GM19455 (cell line): ENCODE results near the gene ISOC2.
"Not testable (repeated sequence)": the region's sequence is repeated elsewhere in the genome, so short reads cannot be mapped to it uniquely, and the experiment has no call there.

Experiments used
- ATAC-seq: cut with Tn5 transposase; IDR thresholded peaks from one replicate; pipeline ENCODE4 v1.9.1; 2021; ENCODE audit not compliant: unreplicated experiment

Gene ISOC2

DNA sequence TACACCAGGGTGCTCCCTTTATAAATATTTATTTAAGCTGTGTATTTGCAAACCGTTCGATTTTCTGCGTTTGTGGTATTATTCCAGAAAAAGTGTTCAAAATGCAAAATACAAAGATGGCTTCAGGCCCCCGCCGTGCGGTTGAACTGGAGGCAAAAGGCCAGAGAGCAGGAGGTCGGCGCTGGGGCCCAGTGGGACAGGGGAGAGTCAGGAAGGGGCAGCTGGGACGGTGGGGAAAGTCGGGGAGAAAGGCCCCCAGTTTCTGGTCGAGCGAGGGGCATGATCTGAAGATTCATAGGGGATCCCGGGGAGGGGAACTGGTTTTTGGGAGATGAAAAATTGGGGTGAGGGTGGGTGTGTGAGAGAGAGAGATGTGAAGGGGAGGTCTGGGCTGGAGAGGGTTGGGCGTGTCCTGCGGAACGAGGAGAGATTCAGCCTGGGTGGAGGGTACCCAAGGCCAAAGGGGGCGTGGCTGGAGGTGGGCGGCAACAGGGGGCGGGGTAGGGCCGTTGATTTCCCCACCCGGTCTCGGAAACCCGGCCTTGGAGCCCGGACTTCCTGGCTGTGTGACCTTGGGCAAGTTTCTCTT, 678 bp downstream of the ISOC2 start:
- no peak for ATAC-seq

DNA sequence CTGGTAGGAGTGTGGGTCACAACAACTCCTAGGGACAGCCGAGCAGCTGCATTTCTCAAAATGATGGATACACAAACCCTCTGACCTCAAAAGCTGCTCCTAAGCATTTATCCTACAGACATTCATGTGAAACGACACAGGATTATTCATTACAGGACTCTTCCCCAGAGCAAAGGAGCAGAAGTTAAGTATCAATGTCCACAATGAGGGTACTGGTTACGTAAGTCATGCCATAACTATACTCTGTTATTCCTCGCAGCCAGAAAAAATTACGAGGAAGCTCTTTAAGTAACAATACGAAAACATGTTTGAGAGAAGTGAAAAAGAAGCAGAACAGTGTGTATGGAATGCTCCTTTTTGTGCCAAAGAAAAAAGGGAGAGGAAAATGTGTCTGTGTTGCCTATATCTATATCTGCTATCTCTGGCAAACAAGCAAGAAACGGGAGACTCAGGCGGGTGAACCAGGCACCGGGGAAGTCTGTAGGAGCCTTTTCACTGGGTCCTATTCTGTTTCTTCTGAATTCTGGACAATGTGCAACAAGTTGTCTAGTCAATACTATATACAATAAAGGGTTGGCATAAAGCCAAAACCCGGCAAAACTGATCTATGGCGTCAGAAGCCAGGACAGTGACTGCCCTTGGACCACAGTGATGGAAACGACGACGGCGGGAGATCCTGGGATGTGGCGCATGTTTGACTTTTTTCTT, 1.3 kb downstream of the ISOC2 start:
- no peak for ATAC-seq

- ATAC-seq = no peak
Observed at GRCh38 chr19:55459551-55459949, 1.9 kb downstream of the ISOC2 start.

DNA sequence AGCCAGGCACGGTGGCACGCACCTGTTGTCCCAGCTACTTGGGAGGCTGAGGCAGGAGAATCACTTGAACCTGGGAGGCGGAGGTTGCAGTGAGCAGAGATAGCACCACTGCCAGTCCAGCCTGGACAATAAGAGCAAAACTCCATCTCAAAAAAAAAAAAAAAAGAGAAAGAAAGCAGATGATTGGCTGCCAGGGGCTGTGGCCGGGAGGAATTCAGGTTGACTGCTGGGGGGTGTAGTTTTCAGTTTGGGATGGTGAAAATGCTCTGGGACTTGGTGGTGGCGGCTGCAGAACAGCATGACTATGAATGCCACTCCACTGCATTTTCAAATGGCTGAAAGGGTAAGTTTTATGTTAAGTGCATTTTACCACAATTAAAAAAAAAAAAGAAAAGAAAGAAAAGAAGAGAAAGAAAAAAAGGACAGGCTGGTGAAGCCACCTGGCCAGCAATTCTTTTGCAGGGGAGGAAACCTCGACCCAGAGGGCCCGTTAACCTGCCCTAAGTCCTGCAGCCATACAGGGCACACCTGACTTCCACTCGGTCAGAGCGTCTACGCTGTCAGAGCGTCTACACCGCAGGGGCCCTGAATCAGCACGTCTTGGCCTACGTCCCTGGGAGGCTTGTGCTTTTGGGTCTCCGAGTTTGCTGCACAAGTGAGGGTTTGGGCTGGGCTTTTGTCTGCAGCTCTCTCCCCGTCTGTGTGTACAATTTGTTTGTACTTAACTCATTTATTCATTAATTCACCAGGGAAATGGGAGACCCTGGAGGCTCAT, 3.6 kb downstream of the ISOC2 start:
- ATAC-seq = no peak

GRCh38 chr19:55456347-55456746, 5.1 kb downstream of the ISOC2 start:
- ATAC-seq = no peak

DNA sequence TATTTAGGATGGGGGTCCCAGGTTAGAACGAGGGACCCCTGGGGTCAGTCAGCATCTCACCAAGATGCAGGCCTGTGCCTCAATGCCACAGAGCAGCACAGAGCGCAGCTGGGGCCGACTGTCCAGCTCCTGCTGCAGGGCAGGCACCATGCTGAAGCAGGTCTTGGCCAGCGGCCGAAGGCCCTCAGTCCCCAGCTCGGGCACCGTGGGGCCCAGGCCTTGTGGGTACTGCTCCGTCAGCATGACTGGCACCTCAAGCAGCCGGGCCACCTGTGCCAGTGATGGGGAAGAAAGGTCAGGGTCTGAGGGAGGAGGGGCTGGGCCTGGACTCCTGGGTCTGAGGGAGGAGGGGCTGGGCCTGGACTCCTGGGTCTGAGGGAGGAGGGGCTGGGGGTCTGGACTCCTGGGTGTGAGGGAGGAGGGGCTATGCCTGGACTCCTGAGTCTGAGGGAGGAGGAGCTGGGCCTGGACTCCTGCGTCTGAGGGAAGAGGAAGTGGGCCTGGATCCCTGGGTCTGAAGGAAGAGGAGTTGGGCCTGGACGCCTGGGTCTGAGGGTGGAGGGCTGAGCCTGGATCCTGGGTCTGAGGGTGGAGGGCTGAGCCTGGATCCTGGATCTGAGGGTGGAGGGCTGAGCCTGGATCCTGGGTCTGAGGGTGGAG, 5.7 kb downstream of the ISOC2 start:
- no peak for ATAC-seq

GRCh38 chr19:55454787-55455243, 6.6 kb downstream of the ISOC2 start:
- no peak for ATAC-seq

GRCh38 chr19:55453511-55454260, 7.8 kb downstream of the ISOC2 start:
- no peak for ATAC-seq

GRCh38 chr19:55452749-55453346, 8.6 kb downstream of the ISOC2 start:
- no peak for ATAC-seq

DNA sequence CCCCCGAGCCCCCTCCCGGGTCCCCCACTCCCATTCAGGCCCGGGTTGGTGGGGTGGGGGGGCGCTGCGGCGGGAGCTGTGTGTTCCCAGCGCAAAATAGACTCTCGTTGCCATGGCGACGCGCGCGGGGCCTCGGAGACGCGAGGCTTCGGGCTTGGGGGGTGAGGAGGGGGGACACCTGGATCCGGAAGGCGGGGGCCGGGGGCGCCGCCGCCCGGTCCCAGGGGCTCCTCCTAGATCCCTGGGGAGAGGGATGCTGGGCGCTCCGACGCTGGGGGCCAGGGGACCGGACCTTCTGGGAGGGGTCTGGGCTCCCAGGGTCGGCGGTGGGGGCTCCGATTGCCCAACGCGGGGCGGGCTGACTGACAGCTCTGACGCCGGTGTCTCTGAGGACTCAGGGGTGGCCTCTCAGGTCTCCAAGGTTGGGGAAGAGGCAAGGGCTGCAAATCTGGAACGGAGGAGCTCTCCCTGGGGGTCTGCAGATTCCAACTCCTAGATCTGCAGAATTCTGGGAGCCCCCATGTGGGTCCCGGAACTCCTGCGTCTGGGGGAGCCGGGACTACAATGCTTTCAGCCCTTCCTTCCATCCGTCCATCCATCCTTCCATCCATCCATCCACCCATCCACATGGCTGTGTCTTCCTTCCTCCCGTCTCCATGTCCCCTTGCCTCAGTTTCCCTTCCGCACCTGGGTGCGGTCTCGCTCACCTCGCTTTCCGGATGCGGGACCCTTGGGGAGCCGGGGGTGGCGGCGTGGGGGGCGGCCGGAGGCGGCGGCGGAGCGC, 9.3 kb downstream of the ISOC2 start:
- no peak for ATAC-seq

DNA sequence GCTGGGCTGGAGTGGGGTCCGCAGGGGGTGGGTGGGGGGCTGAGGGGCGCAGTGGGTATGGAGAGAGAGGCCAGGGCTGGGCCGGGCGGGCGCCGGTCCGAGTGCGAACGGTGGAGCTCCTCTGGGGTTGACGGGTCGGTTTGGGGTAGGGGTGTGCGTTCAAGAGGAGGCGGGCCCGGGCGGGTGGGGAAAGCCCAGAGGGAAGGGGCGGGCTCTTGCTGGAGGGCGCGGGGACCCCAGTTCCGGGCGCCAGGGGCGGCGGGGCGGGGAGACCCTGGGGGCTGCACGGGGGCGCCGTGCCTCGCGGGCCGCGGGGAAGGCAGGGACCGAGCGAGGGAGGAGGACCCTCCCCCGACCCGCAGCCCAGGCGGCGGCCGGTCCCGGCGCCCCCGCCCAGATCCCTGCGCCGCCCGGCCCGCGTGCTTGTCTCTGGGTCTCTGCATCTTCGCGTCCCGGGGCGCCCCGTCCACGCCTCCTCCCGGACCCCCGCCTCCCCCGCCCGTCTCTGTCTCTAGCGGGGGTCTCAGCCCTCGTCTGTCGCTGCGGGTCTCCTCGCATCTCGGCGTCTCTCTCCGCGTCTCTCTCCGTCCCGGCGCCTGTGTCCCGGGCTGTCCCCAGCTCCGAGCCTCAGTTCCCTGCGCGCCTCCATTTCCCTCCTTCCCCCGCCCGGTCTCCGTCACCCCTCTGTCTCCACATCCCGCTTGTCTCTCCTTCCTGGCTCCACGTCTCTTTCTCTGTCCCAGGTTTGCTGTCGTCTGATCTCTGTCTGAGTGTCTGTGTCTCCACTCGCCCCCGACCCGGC, 10.1 kb downstream of the ISOC2 start:
- ATAC-seq = no peak

GRCh38 chr19:55449469-55449868, 12.0 kb downstream of the ISOC2 start:
- ATAC-seq = no peak

- ATAC-seq = not testable (repeated sequence)
Observed at GRCh38 chr19:55448175-55448490, 13.3 kb downstream of the ISOC2 start.

GRCh38 chr19:55447421-55448174, 13.8 kb downstream of the ISOC2 start:
- no peak for ATAC-seq

DNA sequence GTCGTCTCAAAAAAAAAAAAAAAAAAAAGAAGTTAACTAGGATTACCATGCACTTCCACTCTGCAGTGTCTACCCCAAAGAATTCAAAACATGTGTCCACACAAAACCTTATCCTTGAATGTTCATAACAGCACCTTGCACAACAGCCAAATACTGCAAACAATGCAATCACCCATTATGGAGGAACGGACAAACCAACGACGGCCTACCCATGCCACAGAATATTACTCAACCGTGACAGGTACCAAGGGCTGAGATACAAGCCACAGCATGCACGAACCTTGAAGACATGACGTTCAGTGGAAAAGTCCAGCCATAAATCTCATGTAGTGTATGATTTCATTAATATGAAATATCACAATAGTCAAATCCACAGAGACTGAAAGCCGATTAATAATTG, 15.4 kb downstream of the ISOC2 start:
- ATAC-seq = no peak

DNA sequence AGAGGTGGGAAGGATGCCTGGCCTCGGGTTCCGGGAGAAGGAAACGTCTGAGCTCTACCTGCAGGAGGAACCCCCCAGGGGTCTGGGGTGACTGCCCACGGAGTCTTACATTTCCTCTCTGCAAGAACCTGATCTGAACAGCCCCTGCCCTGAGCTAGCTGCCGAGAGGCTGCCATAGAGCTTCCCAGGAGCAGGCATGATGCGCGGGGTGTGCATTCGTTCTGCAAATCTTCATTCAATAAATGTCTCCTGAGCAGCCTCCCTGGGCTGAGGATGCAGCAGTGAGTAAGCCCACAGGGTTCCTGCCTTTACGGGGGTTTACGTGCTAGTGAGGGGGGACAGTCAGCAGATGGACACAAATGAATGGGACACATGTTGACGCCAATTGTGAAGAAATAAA, 16.8 kb downstream of the ISOC2 start:
- no peak for ATAC-seq

GRCh38 chr19:55443824-55444480, 17.5 kb downstream of the ISOC2 start:
- no peak for ATAC-seq
